Fibroblast of skin of right quadriceps (primary cell): ENCODE results near the gene CYP1B1.

ENCODE experiments used
- DNase-seq: peaks from one replicate; pipeline ENCODE4 v3.0.0-alpha.2; 2013

The CYP1B1 gene

GRCh38 chr2:38074764-38075506 is 1.0 kb downstream of the CYP1B1 start:
- no peak for DNase-seq

GRCh38 chr2:38074058-38074763 is 1.7 kb downstream of the CYP1B1 start:
- no peak for DNase-seq

- no peak for DNase-seq
These were observed 2.5 kb downstream of the CYP1B1 start for GRCh38 chr2:38073211-38074057.

GRCh38 chr2:38070438-38070837 is 5.5 kb downstream of the CYP1B1 start:
- DNase-seq = no peak

GRCh38 chr2:38068234-38068633 is 7.7 kb downstream of the CYP1B1 start:
- DNase-seq = no peak

- no peak for DNase-seq
These were observed 9.4 kb downstream of the CYP1B1 start for GRCh38 chr2:38066421-38067115.

GRCh38 chr2:38065502-38066135 is 10.3 kb downstream of the CYP1B1 start:
- no peak for DNase-seq

- DNase-seq = peak; percentile 70
These were observed 11.0 kb downstream of the CYP1B1 start for GRCh38 chr2:38064801-38065501.

- no peak for DNase-seq
These were observed 15.5 kb downstream of the CYP1B1 start for GRCh38 chr2:38060236-38061018.

- no peak for DNase-seq
These were observed 18.1 kb downstream of the CYP1B1 start for GRCh38 chr2:38057651-38058410.

- DNase-seq = no peak
These were observed 19.7 kb downstream of the CYP1B1 start for GRCh38 chr2:38056216-38056615.

- no peak for DNase-seq
These were observed 30.1 kb downstream of the CYP1B1 start for GRCh38 chr2:38045811-38046210.

- DNase-seq = peak; percentile 64
These were observed 36.6 kb downstream of the CYP1B1 start for GRCh38 chr2:38039121-38039910.

- DNase-seq = no peak
These were observed 37.3 kb downstream of the CYP1B1 start for GRCh38 chr2:38038682-38039081.

GRCh38 chr2:38037757-38038621 is 38.0 kb downstream of the CYP1B1 start:
- peak; percentile 45 for DNase-seq

- peak; percentile 71 for DNase-seq
These were observed 38.6 kb downstream of the CYP1B1 start for GRCh38 chr2:38037325-38037724.

GRCh38 chr2:38035968-38036367 is 40.0 kb downstream of the CYP1B1 start:
- DNase-seq = no peak

- DNase-seq = peak; percentile 44
These were observed 42.3 kb downstream of the CYP1B1 start for GRCh38 chr2:38033646-38034045.
